ENCODE results near the gene FGF19.
"Not testable (repeated sequence)": the region's sequence is repeated elsewhere in the genome, so short reads cannot be mapped to it uniquely, and the experiment has no call there.

The FGF19 gene

GRCh38 chr11:69695581-69695980 is 8.2 kb downstream of the FGF19 start:
- DNase-seq = no peak

DNA sequence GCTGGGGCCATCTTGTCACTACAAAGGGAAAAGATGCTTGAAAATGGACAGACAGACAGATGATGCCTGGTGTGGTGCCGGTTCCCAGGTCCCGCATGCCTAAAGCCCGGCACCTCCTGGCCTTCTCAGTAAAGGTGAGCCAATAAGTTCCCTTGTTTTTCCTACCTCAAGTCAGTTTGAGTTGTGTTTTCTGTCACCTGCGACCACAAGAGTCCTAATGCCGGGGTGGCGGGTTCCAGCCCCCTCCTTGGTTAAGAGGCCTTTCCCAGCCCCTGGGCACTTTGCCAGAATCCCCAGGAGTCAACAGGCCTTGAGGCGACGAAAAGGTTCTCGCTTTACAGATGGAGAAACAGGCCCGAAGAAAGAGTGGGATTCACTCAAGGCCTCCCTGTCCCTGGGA is 9.0 kb downstream of the FGF19 start:
- no peak for DNase-seq

DNA sequence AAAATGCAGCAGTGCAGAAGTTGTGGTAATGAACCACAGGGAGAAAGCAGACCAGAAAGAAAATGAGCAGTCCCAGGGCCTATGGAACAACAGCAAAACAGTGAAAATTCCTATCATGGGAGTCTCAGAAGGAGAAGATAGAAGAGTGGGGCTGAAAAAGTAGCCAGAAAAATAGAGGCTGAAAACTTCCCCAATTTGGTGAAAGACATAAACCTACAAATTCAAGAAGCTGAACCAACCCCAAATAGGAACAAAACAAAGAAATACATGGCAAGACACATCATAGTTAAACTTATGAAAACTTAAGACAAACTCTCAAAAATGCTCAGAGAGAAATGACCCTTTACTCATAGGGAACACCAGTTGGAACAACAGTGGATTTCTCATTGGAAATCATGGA is 11.4 kb downstream of the FGF19 start:
- DNase-seq = no peak

DNA sequence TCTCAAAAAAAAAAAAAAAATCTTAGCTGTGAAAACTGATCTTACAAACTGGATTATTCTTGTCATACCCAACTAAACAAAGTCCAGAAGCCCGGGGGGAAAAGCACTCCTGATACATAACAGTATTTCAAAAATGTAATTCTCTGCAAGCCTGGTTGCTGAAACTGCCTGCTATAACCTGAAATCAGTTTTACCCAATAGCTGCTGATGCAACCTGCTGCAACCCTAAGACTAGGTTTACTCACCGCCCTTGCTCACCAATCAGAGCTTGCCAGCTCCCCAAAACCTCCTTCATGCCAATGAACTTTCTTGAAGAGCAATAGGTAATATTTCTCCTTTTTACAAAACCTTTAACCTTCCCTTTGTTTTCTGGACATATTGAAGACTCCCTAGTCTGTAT is 12.4 kb downstream of the FGF19 start:
- DNase-seq = peak in 1 of 5 donors; percentile 34

DNA sequence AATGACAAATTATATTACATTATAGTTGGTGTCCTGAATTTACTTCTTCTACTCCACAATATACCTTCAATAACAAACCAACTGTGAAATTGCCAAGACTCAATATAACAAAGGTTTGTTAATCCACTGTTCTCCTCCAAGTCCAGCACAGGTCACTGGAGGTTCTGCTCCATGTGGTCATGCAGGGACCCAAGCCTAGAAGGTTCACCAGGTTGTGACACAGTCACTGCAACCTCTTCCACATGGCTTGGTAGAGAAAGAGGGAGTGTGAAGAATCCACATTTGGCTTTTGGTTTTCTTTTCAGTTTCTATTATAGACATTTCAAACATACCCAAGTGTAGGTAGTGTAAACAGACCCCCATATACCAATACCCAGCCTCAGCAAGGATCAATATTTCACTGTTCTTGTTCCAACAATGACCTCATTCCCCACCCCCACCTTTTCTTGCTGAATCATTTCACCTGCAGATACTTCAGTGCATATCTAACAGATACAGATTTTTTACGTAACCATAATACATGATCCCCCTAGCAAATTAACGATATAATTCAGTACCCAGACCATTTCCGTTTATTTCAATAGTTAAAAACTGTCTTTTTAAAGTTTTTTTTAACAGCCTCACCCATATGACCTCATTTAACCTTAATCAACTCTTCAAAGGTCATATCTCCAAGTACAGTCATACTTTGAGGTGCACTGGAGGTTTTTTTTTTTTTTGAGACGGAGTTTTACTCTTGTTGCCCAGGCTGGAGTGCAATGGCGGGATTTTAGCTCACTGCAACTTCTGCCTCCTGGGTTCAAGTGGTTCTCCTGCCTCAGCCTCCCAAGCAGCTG is 14.1 kb downstream of the FGF19 start:
- DNase-seq = no peak

- DNase-seq = not testable (repeated sequence)
Measured at GRCh38 chr11:69687969-69688771, 15.7 kb downstream of the FGF19 start.

- no peak for DNase-seq
Measured at GRCh38 chr11:69686856-69687255, 17.0 kb downstream of the FGF19 start.

- no peak for DNase-seq
Measured at GRCh38 chr11:69686452-69686851, 17.4 kb downstream of the FGF19 start.

DNA sequence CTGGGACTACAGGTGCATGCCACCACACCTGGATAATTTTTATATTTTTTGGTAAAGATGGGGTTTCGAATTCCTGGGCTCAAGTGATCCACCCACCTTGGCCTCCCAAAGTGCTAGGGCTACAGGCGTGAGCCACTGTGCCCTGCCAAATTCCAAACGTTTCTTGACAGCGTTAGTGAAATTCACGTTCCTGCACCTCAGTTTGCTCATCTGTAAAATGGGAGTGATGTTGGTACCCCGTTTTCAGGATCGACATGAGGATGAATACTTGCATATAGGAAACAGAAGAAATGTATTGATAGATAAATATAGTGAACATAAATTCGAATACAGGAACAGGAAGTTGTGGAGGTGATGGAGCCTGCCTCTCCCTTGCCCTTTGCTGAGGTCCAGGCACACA is 18.5 kb downstream of the FGF19 start:
- DNase-seq = no peak

DNA sequence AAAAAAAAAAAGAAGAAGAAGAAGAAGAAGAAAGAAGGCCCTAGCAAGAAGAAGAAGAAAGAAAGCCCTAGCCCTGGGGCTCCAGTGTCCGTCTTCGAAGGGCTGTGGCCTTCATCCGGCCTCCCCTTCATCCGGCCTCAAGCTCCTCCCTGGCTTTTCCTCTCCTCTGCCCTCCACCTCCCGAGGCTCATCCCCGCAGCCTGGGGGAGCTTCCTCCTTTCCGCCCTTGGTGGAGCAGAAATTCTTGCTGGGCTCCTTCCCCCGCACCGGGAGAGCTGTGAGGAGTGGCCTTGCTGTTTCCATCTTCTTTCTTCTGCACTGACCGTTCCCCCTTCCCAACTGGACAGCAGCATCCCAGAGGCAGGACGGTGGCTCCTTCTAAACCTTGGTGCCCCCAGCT is 19.2 kb downstream of the FGF19 start:
- DNase-seq = no peak

GRCh38 chr11:69683764-69684333 is 20.0 kb downstream of the FGF19 start:
- DNase-seq = no peak

GRCh38 chr11:69682681-69683326 is 21.0 kb downstream of the FGF19 start:
- no peak for DNase-seq

DNA sequence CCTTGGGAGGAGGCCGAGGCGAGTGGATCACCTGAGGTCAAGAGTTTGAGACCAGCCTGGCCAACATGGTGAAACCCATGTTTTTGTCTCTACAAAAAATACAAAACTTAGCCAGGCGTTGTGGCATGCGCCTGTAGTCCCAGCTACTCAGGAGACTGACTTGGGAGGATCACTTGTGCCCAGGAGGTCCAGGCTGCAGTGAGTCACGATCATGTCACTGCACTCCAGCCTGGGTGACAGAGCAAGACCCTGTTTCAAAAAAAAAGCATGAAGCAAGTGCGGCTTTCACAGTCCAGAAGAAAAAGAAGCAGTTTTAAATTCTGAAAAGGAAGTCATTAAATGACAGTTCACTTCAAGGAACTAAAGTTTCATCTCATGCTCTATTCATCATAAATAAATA is 21.6 kb downstream of the FGF19 start:
- DNase-seq = no peak

DNA sequence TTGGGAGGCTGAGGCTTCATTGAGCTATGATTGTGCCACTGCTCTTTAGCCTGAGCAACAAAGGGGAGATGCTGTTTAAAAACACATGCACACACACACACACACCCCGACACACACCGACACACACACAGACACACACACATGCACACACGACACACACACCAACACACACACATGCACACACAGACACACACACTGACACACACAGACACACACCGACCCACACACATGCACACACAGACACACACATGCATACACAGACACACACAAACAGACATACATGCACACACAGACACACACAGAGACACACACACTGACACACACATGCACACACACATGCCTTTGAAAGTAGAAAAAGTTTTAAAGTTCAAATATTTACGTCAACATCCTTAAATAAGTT is 23.1 kb downstream of the FGF19 start:
- no peak for DNase-seq

DNA sequence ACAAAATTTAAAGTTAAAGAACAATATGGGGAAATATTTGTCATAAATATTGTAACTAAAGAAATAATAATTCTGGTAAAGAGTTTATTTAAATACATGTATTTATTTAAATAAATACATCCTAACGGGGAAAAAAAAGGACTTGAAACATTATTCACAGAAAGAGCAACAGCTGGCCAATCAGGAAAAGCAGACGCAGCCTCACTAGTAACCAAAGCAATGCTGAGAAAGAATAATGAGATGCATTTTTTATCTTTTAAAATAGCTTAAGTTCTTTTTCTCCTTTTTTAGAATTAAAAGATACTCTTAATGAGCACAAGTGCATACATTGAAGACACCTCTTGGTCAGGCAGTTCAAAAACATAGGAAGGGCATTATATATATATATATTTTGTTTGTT is 26.1 kb downstream of the FGF19 start:
- DNase-seq = no peak

GRCh38 chr11:69674886-69675714 is 28.7 kb downstream of the FGF19 start, which contains the start of gene LTO1:
Gene LTO1, minus strand, starts transcription at chr11:69675353. Its CDS starts 114 bp downstream, at chr11:69675239.
- DNase-seq = peak; percentile 89 to 94 (median 92)

GRCh38 chr11:69674267-69674885 is 29.4 kb downstream of the FGF19 start:
- DNase-seq = no peak

DNA sequence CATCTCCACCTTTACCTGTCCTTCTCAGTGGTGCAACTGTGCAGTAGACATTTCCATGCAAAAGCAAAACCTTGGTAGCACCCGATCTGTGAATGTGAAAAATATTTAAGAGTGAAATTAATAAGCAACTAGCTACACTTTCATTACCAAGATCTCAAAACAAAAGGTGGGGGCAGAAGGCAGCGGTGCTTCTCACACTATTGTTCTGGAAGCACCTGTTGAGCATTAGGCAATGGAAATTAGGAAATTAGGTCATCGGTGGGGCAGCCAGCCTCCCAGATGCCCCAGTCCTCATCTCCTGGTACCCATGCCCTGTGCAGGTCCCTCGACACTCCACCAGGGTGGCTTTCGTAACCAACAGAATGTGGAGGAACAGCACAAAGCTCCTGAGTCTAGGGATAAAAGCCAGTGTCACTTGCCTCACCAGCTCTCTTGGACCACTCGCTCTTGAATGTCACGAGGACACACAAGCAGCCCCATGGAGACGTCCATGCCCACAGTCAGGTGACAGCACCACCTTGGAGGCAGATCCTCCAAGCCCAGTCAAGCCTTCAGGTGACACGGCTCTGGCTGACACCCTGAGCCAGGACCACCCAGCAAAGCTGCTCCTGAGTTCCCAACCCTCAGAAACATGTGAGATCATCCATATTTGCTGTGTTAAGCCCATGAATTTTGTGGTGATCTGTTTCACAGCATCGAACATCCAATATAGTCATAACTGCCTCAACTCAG is 31.9 kb downstream of the FGF19 start:
- DNase-seq = no peak

DNA sequence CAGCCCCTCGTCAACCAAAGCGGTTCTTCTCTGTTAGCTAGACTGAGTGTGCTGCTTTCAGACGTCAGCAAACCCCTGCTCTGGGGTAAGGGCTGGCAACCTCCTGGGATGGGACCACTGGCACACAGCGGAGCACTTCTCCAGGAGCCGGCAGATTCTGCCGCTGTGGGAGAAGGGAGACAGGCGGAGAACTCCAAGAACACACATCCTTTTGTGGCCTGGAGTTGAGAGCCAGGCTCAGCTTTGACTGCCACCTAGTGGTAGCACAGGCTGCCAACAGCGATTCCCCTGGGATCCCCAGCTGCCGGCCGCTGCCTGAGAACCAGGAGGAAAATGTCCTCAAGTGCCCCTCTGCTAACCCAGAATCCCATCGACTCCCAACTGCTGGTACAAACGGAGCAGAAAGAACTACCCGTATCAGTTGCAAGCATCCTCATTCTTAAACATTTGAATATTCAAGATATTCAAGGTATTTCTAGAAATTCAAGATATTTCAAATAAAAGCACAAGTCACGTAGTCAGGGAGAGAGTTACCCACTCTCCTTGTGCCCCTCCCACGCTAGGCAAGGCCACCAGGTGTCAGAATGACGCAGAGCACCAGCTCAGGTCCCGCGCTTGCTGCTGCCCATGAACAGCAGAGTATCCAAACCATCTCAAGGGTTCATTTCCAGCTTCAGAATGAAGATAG is 33.5 kb downstream of the FGF19 start:
- DNase-seq = peak in 4 of 5 donors; percentile 27 to 54 (median 42)

GRCh38 chr11:69669486-69669885 is 34.3 kb downstream of the FGF19 start:
- DNase-seq = no peak

All from T-helper 1 cell (primary cell).